ENCODE data around the gene SAE1.
A peak's percentile ranks its signal among the peaks of the same experiment; 100 is the strongest.

Gene SAE1

DNA sequence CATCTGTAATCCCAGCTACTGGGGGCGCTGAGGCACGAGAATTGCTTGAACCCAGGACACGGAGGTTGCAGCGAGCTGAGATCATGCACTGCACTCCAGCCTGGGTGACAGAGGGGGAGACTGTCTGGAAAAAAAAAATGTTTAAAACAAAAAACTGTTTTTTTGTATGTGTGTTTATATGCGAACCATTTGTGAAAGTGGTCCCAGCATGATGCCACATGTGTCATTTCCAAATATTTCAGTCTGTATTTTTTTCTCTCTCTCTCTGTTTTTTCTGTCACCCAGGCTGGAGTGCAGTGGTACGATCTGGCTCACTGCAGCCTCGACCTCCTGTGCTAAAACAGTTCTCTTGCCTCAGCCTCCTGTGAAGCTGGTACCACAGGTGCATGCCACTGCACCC, 37.4 kb downstream of the SAE1 start:
- FAIRE-seq = no peak

DNA sequence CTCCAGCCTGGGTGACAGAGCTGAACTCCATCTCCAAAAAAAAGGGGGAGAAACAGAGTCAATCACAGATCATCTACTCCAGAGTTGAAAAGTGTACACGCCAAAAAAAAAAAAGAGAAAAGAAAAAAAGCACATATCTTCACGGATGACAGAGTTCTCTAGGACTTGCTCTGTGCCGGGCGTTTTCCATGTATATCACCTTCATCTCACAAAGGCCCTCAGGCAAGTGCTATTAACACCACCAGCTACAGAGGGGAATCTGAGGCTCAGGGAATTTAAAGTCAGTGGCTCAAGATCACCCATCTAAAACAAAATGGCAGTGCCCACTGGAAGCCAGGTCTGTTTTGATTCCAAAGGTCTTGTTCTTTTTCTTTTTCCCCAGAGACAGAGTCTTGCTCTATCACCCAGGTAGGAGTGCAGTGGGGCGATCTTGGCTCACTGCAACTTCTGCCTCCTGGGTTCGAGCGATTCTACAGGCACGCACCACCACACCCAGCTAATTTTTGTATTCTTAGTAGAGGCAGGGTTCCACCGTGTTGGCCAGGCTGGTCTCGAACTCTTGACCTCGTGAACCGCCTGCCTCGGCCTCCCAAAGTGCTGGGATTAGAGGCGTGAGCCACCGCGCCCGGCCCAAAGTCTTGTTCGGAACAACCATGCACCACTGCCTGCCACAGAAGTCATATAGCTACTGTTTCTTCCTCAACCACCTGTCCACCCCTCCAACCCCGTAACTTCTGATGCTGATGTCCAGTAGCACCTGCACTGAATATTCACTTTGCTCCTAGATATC, 42.2 kb downstream of the SAE1 start:
- no peak for FAIRE-seq

DNA sequence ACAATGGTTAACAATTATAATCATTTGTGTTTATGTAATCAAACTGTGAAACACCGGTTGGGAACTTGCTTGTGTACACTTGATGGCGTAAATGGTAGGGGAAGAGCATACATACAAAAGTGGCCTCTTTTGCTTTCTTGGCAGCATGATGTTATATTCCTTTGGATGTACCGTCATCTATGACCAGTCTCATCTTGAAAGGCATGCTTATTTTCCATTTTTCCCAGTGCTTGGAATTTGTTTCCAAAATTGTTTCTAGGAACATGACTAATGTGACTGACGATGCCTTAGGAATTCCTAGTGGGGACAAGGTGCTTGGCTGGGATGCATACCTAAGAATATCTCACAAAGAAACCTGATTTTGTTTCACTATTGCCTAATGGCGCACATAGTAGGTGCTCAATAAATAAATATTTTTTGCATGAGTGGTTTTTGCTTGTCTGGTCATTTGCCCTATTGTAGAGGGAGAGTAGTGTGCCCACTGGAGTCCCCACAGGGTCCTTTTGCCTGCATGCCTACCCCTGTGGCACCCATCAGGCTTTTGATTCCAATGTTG, 45.5 kb downstream of the SAE1 start:
- no peak for FAIRE-seq

DNA sequence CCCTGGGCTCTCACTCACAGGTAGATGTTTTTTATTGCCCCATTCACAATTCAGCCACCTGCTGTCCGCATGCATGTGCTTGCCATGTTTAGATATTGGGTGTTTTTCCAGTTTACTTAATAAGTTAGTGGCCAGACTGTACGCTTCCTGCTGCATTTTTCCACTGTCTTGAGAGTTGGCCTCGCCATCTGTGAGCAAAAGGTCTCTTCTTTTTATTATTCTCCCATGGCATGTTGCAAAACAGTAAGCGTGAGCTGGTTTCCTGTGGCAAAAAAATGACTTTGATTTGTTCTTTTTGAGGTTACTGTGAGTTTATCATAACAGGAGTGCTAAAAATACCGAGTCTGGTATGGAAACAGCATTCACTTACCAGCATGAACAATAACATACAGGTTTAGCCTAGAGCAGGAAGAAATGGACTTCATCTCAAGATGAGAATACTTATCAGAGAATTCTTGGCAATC, 46.0 kb downstream of the SAE1 start:
- FAIRE-seq = no peak

DNA sequence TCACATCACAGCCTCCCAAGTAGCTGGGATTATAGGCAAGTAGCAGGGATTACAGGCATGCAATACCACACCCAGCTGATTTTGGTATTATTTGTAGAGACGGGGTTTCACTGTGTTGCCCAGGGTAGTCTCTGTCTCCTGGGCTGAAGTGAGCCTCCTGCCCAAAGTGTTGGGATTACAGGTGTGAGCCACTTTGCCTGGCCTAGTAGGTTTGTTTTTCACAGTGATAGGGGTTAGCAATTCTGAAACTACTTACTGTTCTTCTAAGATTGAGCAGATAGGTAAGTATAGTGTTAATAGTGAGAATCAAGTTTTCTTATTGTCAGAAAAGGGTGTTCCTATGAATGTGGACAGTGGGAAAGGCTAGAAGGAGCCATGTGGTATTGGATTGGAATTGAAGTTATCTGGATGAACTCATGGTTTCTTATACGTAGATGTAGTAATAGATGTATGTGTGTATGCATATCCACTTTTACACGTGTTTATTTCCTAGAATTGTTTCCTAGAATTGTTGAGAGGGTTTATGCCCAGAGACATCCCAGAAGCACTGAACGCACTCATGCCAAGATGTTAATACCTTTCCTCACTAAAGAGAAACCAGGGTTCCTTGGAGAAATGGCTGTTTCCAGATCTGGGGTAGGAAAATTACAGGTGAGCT, 49.1 kb downstream of the SAE1 start:
- no peak for FAIRE-seq

DNA sequence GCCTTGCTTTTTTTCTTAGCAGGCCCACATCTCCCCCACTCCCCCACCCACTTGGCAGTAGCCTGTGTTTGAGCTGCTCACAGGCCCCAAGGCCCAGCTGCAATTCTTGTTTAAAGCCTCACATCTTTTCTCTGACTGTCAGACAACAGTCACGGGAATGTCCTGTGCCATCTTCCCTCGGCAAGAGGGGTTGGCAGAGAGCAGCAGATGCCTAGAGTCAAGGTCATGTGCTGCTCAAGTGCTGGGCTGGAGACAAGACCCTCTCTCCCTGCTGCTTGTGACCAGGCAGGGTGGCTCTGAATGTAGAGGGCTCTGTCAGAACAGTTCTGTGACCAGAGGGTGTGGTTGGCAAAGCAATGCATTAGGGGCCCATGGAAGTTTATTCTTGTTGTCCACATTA, 53.0 kb downstream of the SAE1 start:
- no peak for FAIRE-seq

DNA sequence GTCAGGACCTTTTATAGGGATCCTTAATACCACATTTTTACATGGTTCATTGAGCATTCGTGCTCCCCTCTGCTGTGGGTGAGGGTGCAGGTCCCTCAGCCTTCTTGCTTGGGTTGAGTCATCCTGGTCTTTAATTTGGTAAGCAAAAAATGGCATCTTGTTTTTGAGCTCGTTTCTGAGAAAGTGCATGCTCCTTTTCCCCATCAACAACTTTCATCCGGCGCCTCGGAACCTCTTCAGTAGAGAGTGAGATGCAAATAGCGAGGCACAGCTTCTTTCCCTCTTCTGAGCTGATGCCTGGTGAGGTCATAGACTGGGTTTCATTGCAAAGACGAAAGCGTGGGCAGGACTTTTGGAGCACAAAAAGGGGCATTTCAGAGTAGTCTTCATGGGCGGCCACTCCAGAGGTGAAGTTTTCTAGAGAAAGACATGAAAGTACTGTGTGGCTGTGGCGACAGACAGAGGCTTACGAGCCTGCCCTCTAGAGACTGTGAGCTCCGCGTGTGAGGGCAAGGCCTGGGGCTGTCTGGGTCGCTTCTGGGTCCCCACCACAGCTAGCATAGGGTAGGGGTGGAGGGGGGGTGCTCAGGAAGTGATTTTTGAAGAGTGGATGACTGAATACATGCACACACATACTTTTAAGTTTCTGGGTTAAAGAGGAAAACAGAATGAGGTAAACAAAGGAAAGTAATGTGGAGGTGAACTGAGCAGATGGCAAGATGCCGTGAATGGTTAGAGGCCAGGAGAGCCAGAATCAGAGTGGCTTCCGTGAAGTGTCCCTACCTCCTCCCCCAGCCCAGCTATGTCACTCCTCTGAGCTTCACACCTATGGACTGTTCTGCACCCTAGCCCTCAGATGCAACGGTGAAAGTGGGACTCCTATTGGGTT, 56.1 kb downstream of the SAE1 start:
- no peak for FAIRE-seq

DNA sequence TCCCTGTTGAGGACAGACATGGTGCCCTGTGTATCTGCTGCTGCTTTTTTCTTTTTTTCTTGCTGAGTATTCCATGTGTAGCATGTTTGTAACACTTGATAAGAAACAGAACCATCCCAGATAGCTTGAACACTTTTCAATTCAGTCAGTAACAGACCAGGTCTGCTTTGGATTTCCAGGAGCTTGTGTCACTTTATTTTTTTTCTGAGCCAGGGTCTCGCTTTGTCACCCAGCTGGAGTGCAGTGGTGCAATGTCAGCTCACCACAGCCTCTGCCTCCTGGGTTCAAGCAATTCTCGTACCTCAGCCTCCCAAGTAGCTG, 56.7 kb downstream of the SAE1 start:
- no peak for FAIRE-seq

DNA sequence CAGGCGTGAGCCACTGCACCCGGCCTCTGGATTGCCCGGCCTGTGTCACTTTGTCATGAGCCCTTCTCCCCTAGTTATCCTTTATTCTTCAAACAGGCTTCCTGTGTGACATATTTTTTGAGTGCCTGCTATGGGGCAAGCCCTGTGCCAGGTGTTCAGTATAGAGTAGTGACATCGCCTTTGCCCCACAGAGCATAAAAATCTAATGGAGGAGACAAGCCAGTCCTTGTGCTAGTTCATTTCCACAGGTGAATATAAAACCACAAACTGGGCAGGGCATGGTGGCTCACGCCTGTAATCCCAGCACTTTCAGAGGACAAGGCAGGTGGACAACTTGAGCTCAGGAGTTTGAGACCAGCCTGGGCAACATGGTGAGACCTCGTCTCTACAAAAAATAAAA, 57.2 kb downstream of the SAE1 start:
- FAIRE-seq = no peak

DNA sequence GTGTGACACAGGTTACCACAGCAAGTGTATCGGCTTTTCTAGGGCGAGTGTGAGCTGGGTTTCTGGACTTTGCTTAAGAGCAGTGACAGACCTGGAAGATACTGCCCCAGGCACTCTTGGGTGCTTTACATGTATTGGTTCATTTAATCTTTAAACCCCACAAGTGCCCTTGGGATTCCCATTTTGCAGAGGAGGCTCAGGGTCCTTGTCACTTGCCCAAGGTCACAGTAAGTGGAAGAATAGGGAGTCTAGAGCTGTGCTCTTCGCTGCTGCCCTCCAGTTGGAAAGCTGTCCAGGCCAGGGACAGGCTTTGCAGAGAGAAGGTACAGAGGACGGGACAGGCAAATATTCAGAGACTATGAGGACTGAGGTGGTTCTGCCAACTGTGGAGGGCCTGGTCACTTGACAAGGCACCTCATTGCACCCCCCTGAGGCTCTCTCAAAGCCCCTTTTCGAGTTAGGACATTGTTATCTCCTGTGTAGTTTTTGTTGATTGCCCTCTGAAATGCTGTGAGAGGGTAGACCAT, 57.9 kb downstream of the SAE1 start:
- no peak for FAIRE-seq

DNA sequence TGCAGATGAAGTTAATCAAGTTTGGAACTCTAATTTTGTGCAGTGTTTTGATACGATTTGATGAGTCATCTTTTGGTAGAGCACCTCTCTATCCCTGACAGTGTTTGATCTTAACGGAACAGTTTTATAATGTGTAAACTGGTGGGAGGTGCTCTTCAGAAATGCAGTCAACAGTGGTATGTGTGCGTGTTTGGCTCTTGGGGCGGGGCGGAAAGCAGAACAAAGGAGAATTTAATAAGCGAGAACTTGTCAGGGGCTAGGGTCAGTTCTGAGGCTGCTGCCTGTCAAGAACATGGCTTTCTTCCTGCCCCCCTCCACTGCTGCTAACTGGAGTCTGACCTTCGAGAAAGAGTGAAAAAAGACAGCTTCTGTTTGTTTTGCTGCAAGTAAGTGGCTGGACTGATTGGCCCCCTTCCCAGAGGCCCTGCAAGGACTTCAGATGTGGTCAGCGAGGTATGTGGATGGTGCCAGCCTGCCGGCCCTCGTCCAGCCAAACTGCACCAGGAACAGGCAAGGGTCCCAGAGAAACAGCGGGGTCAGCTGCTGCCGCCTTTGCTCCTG, 59.6 kb downstream of the SAE1 start:
- no peak for FAIRE-seq

DNA sequence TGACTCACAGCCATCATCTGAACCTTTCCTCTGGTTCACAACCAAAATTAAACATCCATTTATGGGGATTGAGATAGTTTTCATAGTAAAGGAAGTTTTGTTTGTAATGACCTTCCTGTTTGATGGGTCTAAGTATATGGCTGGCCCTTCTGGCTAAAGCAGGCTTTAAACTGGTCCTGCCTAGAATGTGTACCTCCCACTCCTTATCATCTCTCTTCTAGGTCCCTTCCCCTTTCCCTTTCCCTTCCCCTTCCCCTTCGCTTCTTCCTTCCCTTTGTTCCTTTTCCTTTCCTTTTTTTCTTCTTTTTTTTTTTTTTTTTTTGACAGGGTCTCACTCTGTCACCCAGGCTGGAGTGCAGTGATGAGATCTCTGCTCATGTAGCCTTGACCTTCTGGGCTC, 64.8 kb downstream of the SAE1 start:
- FAIRE-seq = no peak

DNA sequence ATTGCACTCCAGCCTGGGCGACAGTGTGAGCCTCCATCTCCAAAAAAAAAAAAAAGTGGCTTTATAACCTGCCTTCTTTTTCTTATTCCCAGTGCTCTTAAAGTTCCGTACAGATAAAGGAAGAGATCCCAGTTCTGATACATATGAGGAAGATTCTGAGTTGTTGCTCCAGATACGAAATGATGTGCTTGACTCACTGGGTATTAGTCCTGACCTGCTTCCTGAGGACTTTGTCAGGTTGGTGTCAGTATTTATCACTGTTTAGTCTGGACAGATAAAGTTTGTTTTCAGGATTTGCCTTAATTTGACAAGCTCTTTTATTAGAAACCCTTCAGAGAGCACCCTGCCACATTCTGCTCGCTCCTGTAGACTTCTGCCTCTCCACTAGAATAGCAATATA, 66.5 kb downstream of the SAE1 start:
- FAIRE-seq = no peak

DNA sequence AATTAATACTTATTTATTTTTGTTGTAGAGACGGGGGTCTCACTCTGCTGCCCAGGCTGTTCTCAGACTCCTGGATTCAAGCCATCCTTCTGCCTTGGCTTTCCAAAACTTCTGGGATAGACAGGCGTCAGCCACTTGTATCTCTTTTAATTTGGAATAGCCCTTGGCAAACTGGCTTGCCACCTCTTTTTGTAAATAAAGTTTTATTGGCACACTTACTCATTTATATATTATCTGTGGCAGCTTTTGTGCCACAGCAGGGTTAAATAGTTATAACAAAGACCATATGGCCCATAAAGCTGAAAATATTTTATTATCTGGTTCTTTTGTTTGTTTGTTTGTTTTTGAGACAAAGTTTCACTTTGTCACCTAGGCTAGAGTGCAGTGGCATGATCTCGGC, 69.9 kb downstream of the SAE1 start:
- FAIRE-seq = no peak

DNA sequence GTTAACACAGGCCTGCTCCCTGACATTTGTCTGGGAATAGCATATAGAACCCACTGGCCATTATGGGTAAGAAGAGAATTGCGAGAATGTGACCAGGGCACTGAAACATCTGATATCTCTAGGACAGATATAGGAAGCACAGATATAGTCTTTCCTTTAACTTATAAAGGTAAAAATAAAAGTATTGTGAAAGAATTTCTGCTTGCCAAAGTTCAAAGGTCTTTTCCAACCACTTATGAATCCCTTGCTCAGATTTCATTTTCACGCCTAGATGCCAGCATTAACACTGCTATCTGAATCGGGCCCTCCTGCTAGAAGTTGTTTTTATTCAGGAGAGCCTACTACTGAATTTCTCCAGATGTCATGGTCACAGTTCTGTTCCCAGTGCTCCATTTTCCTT, 72.6 kb downstream of the SAE1 start:
- FAIRE-seq = no peak

DNA sequence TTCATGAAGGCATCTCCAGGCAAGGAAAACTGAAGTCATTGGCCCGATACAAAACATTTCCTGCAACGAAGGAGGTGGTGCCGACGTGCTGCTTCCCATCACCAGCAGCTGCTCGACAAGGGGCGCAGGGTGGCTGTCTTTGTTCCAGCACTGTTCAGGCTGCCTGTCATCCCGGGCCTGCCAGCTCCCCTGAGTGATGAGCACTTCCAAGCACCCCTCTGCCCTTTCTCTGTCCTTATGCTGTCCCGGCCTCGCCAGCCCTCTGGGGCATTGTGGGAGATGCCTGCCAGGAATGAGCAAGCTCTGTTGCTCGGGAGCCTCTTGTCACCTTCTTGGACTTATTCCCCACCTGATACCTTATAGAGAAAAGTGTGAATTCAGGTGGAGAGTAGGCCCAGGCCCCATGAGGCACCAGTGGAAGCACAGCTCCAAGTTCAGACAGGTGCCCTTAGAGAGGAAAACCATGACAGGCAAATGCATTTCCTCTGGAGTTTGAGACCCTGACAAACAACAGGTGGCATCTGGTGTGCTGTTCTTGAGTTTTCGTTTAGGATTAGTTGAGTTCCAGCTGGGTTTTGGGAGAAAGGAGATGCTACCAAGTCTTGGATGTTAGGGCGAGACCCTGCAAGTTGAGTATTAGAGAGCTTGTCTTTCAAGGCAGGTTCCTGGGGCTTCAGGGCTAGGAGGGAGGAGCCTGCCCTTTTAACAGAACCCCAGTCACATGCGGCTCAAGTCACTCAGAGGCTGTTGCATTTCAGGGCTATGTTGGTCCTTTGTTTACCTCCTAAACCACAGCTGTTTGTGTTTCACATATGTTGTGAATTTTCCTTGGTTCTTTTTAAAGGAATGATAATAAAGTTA, 78.9 kb downstream of the SAE1 start:
- peak; percentile 84 for FAIRE-seq

DNA sequence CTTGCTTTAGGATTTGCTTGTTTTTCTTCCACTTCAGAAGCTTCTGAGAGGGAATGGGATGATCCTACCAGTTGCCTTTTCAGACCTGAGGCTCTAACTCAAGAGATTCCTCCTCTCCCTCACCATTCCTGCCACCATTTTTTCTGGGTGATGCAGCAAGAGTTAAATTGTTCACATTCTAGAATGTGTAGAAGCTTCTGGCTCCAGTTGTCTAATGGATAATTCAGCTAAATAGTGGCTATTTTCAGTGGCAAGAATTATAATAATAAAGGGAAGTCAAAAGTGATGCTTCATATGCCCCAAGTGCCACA, 79.5 kb downstream of the SAE1 start:
- FAIRE-seq = no peak

DNA sequence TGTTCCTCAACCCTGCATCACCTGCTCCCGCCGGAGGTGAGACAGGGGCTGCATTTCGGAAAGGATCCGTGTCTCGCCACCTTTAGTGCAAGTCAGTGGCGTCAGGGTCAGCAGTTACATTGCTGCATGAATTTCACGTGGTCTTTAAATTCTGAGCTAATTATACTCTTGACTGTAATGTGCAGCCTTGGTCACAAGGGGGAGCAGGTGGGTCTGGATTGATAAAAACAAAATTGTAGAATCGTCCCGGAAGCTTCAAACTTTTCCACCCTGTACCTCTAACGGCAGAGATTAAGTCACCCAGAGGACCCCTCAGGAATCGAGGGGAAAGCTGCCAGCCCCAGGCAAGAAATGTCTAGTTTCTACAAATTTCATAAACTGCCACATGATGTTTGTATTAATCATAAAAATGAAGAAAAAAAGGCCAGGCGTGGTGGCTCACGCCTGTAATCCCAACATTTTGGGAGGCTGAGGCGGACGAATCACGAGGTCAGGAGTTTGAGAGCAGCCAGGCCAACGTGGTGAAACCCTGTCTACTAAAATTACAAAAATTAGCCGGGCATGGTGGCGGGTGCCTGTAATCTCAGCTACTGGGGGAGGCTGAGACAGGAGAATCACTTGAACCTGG, 80.2 kb downstream of the SAE1 start:
- FAIRE-seq = peak; percentile 81

DNA sequence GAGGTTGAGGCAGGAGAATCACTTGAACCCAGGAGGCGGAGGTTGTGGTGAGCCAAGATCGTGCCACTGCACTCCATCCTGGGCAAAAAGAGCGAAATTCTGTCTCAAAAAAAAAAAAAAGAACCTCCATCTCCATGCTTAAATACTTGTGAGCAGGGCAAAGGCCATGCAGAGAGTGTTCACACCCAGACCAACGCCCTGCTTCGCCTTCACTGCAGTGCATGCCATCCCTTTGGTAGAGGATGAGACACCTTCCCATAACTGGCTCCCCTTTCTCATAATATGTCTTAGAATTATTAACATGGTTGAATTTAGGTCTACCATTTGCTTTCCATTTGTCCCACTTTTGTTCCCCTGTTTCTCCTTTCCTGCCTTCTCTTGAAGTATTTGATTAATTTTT, 84.9 kb downstream of the SAE1 start:
- FAIRE-seq = no peak

DNA sequence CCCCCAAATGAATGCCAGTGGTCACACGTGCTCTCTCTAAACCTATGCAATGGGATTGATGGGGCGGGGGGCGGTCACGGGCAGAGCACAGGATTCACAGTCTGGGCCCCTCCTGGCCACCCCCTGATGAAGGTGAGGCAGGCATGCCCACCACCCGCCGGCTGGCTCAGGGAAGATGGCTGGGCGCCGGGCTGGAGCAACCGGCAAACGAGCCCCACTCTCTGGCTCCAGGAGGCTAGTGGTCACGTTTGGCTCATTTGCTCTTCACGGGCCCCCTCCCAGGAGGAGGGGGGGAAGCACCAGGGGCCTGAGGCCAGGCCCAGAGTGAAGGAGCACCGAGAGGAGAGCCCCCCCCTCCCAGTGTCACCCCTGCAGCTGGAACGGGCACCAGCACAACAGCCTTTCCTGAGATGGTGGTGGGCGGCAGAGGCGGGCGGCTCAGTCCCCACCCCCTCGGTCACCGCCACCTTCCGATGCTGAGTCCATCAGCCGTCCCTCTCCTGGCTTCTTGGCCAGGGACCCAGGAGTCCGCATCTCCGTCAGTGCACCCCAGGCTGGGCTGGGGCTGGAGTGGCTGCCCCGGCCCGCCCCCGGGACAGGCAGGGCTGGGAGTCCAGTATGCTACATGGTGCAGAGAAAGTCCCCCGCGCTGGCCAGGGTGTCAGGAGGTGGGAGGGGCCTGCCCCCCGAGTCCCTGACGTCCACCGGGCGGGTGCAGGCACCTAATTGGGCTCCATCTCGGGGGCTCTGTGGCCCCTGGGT, 90.6 kb downstream of the SAE1 start:
- FAIRE-seq = no peak

DNA sequence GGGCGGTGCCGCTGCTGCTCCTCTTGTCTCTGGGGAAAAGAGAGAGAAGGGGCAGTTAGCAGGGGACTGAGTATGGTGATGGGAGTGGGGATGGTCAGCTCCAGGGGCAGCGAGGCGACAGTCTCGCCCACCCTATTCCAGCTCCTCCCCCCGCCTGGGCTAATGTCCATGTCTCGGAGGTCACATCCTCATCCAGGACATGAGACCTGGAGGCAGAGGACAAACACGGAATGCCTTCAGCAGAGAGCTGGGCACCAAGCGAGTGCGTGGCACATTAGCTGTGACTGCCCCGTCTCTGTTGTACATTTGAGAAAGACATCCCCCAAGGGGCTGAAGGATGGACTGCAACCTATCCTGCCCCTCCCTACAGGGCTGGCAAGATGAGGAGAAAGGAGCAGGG, 91.3 kb downstream of the SAE1 start:
- no peak for FAIRE-seq
